DND-41 (cell line): ENCODE data around the gene RAB4A.

Experiments used
- ATAC-seq: fragments of 200-7000 bp; cut with Tn5 transposase; 3 replicates; pipeline ENCODE4 v1.9.1; 2021; ENCODE audit warnings: low read depth; ENCODE audit not compliant: insufficient read depth
- DNase-seq: peaks from one replicate; pipeline ENCODE4 v3.0.0-alpha.2; 2020
- H2AFZ ChIP-seq: 2 replicates; pipeline ENCODE4 v1.6.0; 2012; ENCODE audit warnings: low read depth, low read length
- H3K27ac ChIP-seq: 2 replicates; pipeline ENCODE4 v1.5.1; 2012; ENCODE audit warnings: low read length, inconsistent platforms
- H3K27me3 ChIP-seq: fragments of 200-600 bp; sonication (generic); 2 replicates; pipeline ENCODE4 v1.6.0; 2012; ENCODE audit warnings: low read length, mild to moderate bottlenecking, inconsistent platforms; ENCODE audit not compliant: insufficient read depth, poor library complexity
- H3K36me3 ChIP-seq: 2 replicates; pipeline ENCODE4 v1.5.1; 2012; ENCODE audit warnings: low read length, inconsistent platforms; ENCODE audit not compliant: insufficient read depth
- H3K4me1 ChIP-seq: 2 replicates; pipeline ENCODE4 v1.5.1; 2012; ENCODE audit warnings: mild to moderate bottlenecking, low read length; ENCODE audit not compliant: insufficient read depth
- H3K4me2 ChIP-seq: 2 replicates; pipeline ENCODE4 v1.6.0; 2012; ENCODE audit warnings: mild to moderate bottlenecking, moderate library complexity, low read length, inconsistent platforms; ENCODE audit not compliant: insufficient read depth
- H3K4me3 ChIP-seq, 2 experiments: fragments of 200-600 bp in 1 of 2; shearing (Covaris generic) in 1 of 2; 2 replicates each; pipeline ENCODE4 v1.5.1; 2012 to 2016; ENCODE audit warnings: inconsistent platforms in 2 of 2, low read length in 2 of 2, mild to moderate bottlenecking in 2 of 2, low read depth in 1 of 2, moderate library complexity in 1 of 2
- H3K79me2 ChIP-seq: 2 replicates; pipeline ENCODE4 v1.6.0; 2012; ENCODE audit warnings: low read length, inconsistent platforms; ENCODE audit not compliant: insufficient read depth
- H3K9ac ChIP-seq: 2 replicates; pipeline ENCODE4 v1.6.0; 2012; ENCODE audit warnings: low read depth, mild to moderate bottlenecking, inconsistent platforms, low read length, moderate library complexity
- H3K9me3 ChIP-seq: 2 replicates; pipeline ENCODE4 v1.5.1; 2012; ENCODE audit warnings: low read length, moderate library complexity, mild to moderate bottlenecking, inconsistent platforms; ENCODE audit not compliant: insufficient read depth, severe bottlenecking
- H4K20me1 ChIP-seq: 2 replicates; pipeline ENCODE4 v1.6.0; 2012; ENCODE audit warnings: low read length; ENCODE audit not compliant: insufficient read depth
- CTCF ChIP-seq: IDR thresholded peaks from 2 replicates; pipeline ENCODE4 v1.5.1; 2012; ENCODE audit warnings: borderline replicate concordance, low read length, moderate library complexity, mild to moderate bottlenecking; ENCODE audit not compliant: poor library complexity, severe bottlenecking; ENCODE audit errors: extremely low read depth
- EZH2 ChIP-seq: IDR thresholded peaks from 3 replicates; pipeline ENCODE4 v1.6.1; 2012; ENCODE audit warnings: borderline replicate concordance, low read depth, mild to moderate bottlenecking, moderate library complexity, low read length, inconsistent platforms; ENCODE audit not compliant: severe bottlenecking

The RAB4A gene

GRCh38 chr1:229243638-229244037 lies 27.3 kb upstream of the RAB4A start:
- H3K9me3 ChIP-seq: no peaks in the 10 kb centered on the region
- no peak overlapping the region for H3K4me3 ChIP-seq
- TF ChIP-seq EZH2 (no peak), CTCF (no peak)
- H3K4me2 ChIP-seq: no peak overlapping the region
- no peaks in the 10 kb centered on the region for H3K36me3 ChIP-seq
- no peaks in the 10 kb centered on the region for H3K4me1 ChIP-seq
- H3K9ac ChIP-seq: no peak overlapping the region
- DNase-seq: no peak
- no peak overlapping the region for H2AFZ ChIP-seq
- H4K20me1 ChIP-seq: no peaks in the 10 kb centered on the region
- peaks cover 5% of the 10 kb centered on the region for H3K27me3 ChIP-seq
- no peaks in the 10 kb centered on the region for H3K79me2 ChIP-seq
- ATAC-seq: no peak
- no peak overlapping the region for H3K27ac ChIP-seq

- Histone ChIP-seq H3K27me3 (peaks cover under 1% of the 10 kb centered on the region), H3K27ac (no peak overlapping the region), H2AFZ (no peak overlapping the region), H3K9me3 (no peaks in the 10 kb centered on the region), H3K4me2 (no peak overlapping the region), H3K79me2 (no peaks in the 10 kb centered on the region), H3K4me3 (no peak overlapping the region), H4K20me1 (no peaks in the 10 kb centered on the region), H3K9ac (no peak overlapping the region), H3K36me3 (no peaks in the 10 kb centered on the region), H3K4me1 (no peaks in the 10 kb centered on the region)
- no peak for DNase-seq
- TF ChIP-seq CTCF (no peak), EZH2 (no peak)
- no peak for ATAC-seq
These were observed 26.8 kb upstream of the RAB4A start for GRCh38 chr1:229244091-229244490.

GRCh38 chr1:229247871-229248270 lies 23.0 kb upstream of the RAB4A start:
- Histone ChIP-seq H3K4me1 (peaks cover 8% of the 10 kb centered on the region), H3K4me2 (no peak overlapping the region), H3K79me2 (no peaks in the 10 kb centered on the region), H4K20me1 (no peaks in the 10 kb centered on the region), H3K4me3 (no peak overlapping the region), H3K36me3 (no peaks in the 10 kb centered on the region), H3K9ac (no peak overlapping the region), H3K27me3 (no peaks in the 10 kb centered on the region), H3K27ac (no peak overlapping the region), H2AFZ (no peak overlapping the region), H3K9me3 (no peaks in the 10 kb centered on the region)
- ATAC-seq: no peak
- no peak for DNase-seq
- TF ChIP-seq CTCF (no peak), EZH2 (no peak)
